WI38 (cell line): ENCODE results near the gene HLX.

Experiments used
- H3K4me3 ChIP-seq: 2 replicates; pipeline ENCODE4 v1.5.1; 2011; ENCODE audit warnings: low read depth, mild to moderate bottlenecking, control low read depth, low read length
- CTCF ChIP-seq: IDR thresholded peaks from 2 replicates; pipeline ENCODE4 v1.5.1; 2012; ENCODE audit warnings: low read depth, mild to moderate bottlenecking, control low read depth, low read length

Gene HLX

GRCh38 chr1:220920967-220921366 lies 41.7 kb downstream of the HLX start:
- TF ChIP-seq CTCF, result no peak
- H3K4me3 ChIP-seq, result no peak overlapping the region

DNA sequence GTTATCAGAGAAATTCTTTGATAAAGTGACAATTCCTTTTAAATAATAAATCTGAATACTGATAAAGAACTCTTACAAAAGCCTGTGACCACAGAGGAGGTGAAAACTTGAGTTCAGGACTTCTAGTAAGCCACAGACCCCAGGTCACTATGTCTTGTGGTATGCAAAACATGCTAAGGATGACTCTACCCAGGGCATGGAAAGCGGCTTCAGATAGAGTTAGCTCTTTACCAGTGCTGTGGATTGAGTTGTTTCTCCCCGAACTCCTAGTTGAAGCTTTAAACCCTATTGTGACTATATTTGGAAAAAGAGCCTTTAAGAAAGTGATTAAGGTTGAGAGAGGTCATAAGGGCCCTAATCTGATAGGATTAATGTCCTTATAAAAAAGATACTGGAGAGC lies 42.3 kb downstream of the HLX start:
- TF ChIP-seq CTCF, result no peak
- no peak overlapping the region for H3K4me3 ChIP-seq

DNA sequence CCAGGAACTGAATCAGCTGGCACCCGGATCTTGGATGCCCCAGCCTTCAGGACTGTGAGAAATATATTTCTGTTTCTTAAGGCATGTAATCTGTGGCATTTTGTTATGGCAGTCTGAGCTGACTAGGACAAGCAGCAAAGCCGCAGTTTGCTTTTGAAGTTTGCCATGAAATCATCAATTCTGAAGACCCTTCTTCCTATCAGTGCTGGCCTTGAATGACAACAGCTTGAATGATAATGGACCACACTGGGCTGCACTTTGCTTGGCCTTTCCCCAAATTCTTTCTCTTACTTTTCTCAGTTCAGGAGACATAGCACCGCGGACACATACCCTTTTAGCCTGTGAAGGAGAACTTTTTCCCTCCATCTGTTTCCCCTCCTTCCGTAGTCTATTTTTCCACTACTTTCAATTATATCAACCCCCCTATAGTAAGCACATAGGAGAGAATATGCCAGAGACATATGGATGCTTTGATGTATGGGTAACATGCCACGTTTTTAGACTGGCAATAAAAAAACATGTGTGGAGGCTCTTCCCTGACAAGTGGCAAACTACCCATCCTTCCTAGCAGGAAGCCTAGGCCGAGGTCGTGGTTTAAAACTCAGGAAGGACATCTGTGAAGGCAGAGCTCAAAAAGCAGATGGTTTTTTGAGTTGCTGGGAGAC lies 42.9 kb downstream of the HLX start:
- H3K4me3 ChIP-seq, result no peak overlapping the region
- no peak for TF ChIP-seq CTCF

GRCh38 chr1:220922951-220923350 lies 43.7 kb downstream of the HLX start:
- no peak overlapping the region for H3K4me3 ChIP-seq
- TF ChIP-seq CTCF, result no peak

GRCh38 chr1:220924331-220924970 lies 45.2 kb downstream of the HLX start:
- TF ChIP-seq CTCF, result no peak

GRCh38 chr1:220925707-220926106 lies 46.5 kb downstream of the HLX start:
- no peak overlapping the region for H3K4me3 ChIP-seq
- no peak for TF ChIP-seq CTCF

More at GRCh38 chr1:220924331-220924970, 45.2 kb downstream of the HLX start:
- no peak overlapping the region for H3K4me3 ChIP-seq

- no peak overlapping the region for H3K4me3 ChIP-seq
- no peak for TF ChIP-seq CTCF
Measured at GRCh38 chr1:220926146-220926545, 46.9 kb downstream of the HLX start.
